Esophagus squamous epithelium (tissue), 5 donors: ENCODE measurements around the gene CITED4. TPM values are rescaled to one million over a fixed set of nuclear protein-coding genes. Genes with fewer than 3 reads are reported as not detected.
A peak's percentile ranks its signal among the peaks of the same experiment; 100 is the strongest.

ENCODE experiments used
- DNase-seq: peaks from one replicate; lab custom pipeline; 2025; lab: John Stamatoyannopoulos, UW
- H3K27ac ChIP-seq, 4 donors: fragments of 200-600 bp; sonication (generic); one replicate each; pipeline ENCODE4 v1.5.1; 2016 to 2019; ENCODE audit warnings: mild to moderate bottlenecking in 1 of 4
- H3K27me3 ChIP-seq, 4 donors: fragments of 200-600 bp; sonication (generic); 1 replicate in 3 of 4; 2 replicates in 1 of 4; pipeline versions ENCODE4 v1.5.1 to v1.6.0; 2017 to 2021; ENCODE audit warnings: antibody characterized with exemption in 1 of 4
- H3K36me3 ChIP-seq, 3 donors: fragments of 200-600 bp; sonication (generic); one replicate each; pipeline ENCODE4 v1.5.1; 2016 to 2019
- H3K4me1 ChIP-seq, 3 donors: fragments of 200-600 bp; sonication (generic); one replicate each; pipeline ENCODE4 v1.5.1; 2017 to 2019
- H3K4me3 ChIP-seq, 4 donors: fragments of 200-600 bp; sonication (generic); 1 replicate in 3 of 4; 2 replicates in 1 of 4; pipeline ENCODE4 v1.5.1; 2016 to 2019; ENCODE audit warnings: mild to moderate bottlenecking in 2 of 4, moderate library complexity in 1 of 4
- H3K9me3 ChIP-seq, 3 donors: fragments of 200-600 bp; sonication (generic); one replicate each; pipeline ENCODE4 v1.5.1; 2016 to 2019
- CTCF ChIP-seq, 6 experiments: fragments of 450-650 bp in 4 of 6; fragments of 200-600 bp in 2 of 6; sonication (generic) in 2 of 6; IDR thresholded peaks; one replicate each; pipeline ENCODE4 v1.5.1; 2016 to 2019; ENCODE audit warnings: antibody characterized with exemption in 6 of 6, mild to moderate bottlenecking in 4 of 6, moderate library complexity in 4 of 6
- POLR2A ChIP-seq, 4 donors: fragments of 450-650 bp; IDR thresholded peaks; one replicate each; pipeline ENCODE4 v1.6.1; 2017; ENCODE audit warnings: antibody characterized with exemption in 4 of 4, mild to moderate bottlenecking in 4 of 4, moderate library complexity in 3 of 4
- WGBS, 2 donors: methylation state at CpG; one replicate each; pipeline ENCODE4 v1.1.5; 2018; 5-methylcytosine and 5-hydroxymethylcytosine counted together
- intact Hi-C: fragments of 100-400 bp; cut with DNase I; formaldehyde crosslinking; loops from one replicate; pipeline ENCODE4 v1.15.0; 2022
- total RNA-seq, 4 donors: library from RNA; depleted of rRNA; stranded (reverse); fragments of >200 nt; gene quantifications; one replicate each; pipeline ENCODE4 v1.1.0, GENCODE V29; 2016
- donor health status: DM: yes; HTN: yes; CAD: no.

CITED4 gene
- total RNA-seq, 4 donors from 2014 or later, result 12.2 to 40.6 (median 22.1) TPM

GRCh38 chr1:40872276-40872675 lies 10.1 kb upstream of the CITED4 start:
- TF ChIP-seq CTCF (IDR thresholded peaks at IDR 0.05) (no peak), POLR2A (IDR thresholded peaks at IDR 0.05) (no peak)

GRCh38 chr1:40870135-40870728 lies 8.1 kb upstream of the CITED4 start:
- no peak for DNase-seq
- intact Hi-C loops, result no loop called here
- H3K27ac ChIP-seq, result no peak overlapping the region
- 87 to 88% methylated on average over 2 of the region's 2 CpGs for WGBS, 2 donors
- no peak overlapping the region for H3K4me3 ChIP-seq
- no peaks in the 10 kb centered on the region for H3K27me3 ChIP-seq
- H3K9me3 ChIP-seq, result peaks cover 0 to 6% (median 0%) of the 10 kb centered on the region in 3 donors
- H3K4me1 ChIP-seq, result peaks cover 0 to 18% (median 7%) of the 10 kb centered on the region in 3 donors
- no peaks in the 10 kb centered on the region for H3K36me3 ChIP-seq
- no peak for TF ChIP-seq CTCF (IDR thresholded peaks at IDR 0.05)
- no peak for TF ChIP-seq POLR2A (IDR thresholded peaks at IDR 0.05)

More at GRCh38 chr1:40872276-40872675, 10.1 kb upstream of the CITED4 start:
- H3K9me3 ChIP-seq, result peaks cover 0 to 6% (median 5%) of the 10 kb centered on the region in 3 donors
- H3K36me3 ChIP-seq, result no peaks in the 10 kb centered on the region
- intact Hi-C loops, result no loop called here
- no peak for DNase-seq
- H3K27ac ChIP-seq, result no peak overlapping the region
- 41 to 43% methylated on average over 3 of the region's 3 CpGs for WGBS, 2 donors
- H3K4me3 ChIP-seq, result no peak overlapping the region
- H3K27me3 ChIP-seq, result no peaks in the 10 kb centered on the region
- peaks cover 0 to 28% (median 13%) of the 10 kb centered on the region in 3 donors for H3K4me1 ChIP-seq

GRCh38 chr1:40868051-40868723 lies 6.0 kb upstream of the CITED4 start:
- H3K4me1 ChIP-seq, result peaks cover 0 to 29% (median 5%) of the 10 kb centered on the region in 3 donors
- peaks cover 0 to 6% (median 0%) of the 10 kb centered on the region in 3 donors for H3K9me3 ChIP-seq
- TF ChIP-seq POLR2A (IDR thresholded peaks at IDR 0.05) (no peak), CTCF (IDR thresholded peaks at IDR 0.05) (no peak)
- no peak for DNase-seq
- H3K36me3 ChIP-seq, result no peaks in the 10 kb centered on the region
- intact Hi-C loops, result no loop called here
- WGBS, 2 donors, result 74 to 75% methylated on average over 4 of the region's 4 CpGs
- no peak overlapping the region for H3K4me3 ChIP-seq
- H3K27ac ChIP-seq, result no peak overlapping the region
- no peaks in the 10 kb centered on the region for H3K27me3 ChIP-seq

GRCh38 chr1:40861224-40862003 lies 749 bp downstream of the CITED4 start:
- H3K27me3 ChIP-seq, result no peaks in the 10 kb centered on the region
- H3K4me1 ChIP-seq, result peaks cover 6 to 78% (median 9%) of the 10 kb centered on the region in 3 donors
- intact Hi-C loops, result no loop called here
- H3K36me3 ChIP-seq, result no peaks in the 10 kb centered on the region
- TF ChIP-seq CTCF (IDR thresholded peaks at IDR 0.05), result no peak
- no peak for TF ChIP-seq POLR2A (IDR thresholded peaks at IDR 0.05)
- WGBS, 2 donors, result 6 to 20% methylated on average over 1 to 34 of the region's 98 CpGs
- no peaks in the 10 kb centered on the region for H3K9me3 ChIP-seq
- H3K4me3 ChIP-seq, result peak overlapping the region; percentile 59 to 95 (median 86)
- DNase-seq, result no peak
- H3K27ac ChIP-seq, result peak overlapping the region; percentile 90 to 94 (median 94)
